AG10803 (cell line): ENCODE measurements around the gene USP53.

Experiments used
- DNase-seq: peaks from one replicate; pipeline ENCODE4 v3.0.0; 2010; ENCODE audit warnings: low read depth
- H3K4me3 ChIP-seq: 2 replicates; pipeline ENCODE4 v1.5.1; 2011; ENCODE audit warnings: mild to moderate bottlenecking, low read length, control low read depth
- TF ChIP-seq, protein P1 (sequence below): conservative IDR thresholded peaks from 2 replicates; pipeline ENCODE4 v1.5.1; 2011; ENCODE audit warnings: mild to moderate bottlenecking, low read length, control low read depth, inconsistent platforms

USP53 gene

DNA sequence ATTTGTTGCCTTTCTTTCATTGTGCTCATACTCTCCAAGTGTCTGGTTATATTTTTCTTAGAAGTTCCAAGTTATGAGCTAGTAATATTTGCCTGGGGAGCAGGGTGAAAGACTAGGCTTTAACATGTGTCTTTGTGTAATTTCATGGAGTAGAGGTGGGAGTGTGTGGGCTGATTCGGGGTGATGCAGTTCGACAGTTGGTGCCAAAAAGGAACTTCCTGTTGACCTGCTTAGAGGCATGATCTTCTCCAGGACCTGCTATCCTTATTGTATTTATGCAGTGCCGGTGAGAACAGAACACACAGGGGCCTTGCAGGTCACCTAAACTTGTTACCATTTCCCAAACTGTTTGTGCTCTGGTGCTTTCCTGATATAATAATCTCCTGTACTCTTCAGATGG, 21.2 kb downstream of the USP53 start:
- TF ChIP-seq, protein P1, sequence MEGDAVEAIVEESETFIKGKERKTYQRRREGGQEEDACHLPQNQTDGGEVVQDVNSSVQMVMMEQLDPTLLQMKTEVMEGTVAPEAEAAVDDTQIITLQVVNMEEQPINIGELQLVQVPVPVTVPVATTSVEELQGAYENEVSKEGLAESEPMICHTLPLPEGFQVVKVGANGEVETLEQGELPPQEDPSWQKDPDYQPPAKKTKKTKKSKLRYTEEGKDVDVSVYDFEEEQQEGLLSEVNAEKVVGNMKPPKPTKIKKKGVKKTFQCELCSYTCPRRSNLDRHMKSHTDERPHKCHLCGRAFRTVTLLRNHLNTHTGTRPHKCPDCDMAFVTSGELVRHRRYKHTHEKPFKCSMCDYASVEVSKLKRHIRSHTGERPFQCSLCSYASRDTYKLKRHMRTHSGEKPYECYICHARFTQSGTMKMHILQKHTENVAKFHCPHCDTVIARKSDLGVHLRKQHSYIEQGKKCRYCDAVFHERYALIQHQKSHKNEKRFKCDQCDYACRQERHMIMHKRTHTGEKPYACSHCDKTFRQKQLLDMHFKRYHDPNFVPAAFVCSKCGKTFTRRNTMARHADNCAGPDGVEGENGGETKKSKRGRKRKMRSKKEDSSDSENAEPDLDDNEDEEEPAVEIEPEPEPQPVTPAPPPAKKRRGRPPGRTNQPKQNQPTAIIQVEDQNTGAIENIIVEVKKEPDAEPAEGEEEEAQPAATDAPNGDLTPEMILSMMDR, result no peak
- no peak for DNase-seq
- no peak overlapping the region for H3K4me3 ChIP-seq

DNA sequence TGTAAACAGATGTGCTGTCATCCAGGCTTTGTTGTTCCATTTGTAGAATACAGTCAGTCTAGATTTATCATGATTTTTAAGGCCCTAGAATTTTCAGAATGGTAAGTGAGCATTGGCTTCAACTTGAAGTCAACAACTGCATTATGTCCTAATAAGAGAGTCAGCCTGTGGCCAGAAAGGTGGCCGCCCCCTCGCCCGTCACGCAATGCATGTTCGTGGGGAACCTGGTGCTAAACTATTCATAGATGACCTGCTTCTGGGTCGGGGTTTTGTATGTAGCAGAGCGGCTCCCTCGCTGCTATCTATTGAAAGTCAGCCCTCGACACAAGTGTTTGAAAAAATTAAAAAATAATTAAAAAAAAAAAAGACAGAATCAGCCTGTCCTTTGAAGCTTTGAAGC, 24.7 kb downstream of the USP53 start:
- TF ChIP-seq, protein P1, result no peak
- no peak overlapping the region for H3K4me3 ChIP-seq
- no peak for DNase-seq

DNA sequence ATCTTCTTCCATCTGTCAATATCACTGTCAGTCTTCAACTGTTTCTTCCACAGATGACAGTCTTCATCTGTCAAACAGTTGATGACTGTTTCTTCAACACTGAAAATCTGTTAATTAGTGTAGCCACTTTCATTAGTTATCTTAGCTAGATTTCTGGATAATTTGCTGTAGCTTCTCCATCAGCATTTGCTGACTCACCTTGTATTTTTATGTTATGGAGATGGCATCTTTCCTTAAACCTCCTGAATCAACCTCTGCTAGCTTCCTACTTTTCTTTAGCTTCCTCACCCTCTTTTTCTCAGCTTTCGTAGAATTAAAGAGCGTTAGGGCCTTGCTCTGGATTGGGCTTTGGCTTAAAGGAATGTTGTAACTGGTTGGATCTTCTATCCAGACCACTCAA, 25.1 kb downstream of the USP53 start:
- no peak overlapping the region for H3K4me3 ChIP-seq
- TF ChIP-seq, protein P1, result no peak
- DNase-seq, result no peak

DNA sequence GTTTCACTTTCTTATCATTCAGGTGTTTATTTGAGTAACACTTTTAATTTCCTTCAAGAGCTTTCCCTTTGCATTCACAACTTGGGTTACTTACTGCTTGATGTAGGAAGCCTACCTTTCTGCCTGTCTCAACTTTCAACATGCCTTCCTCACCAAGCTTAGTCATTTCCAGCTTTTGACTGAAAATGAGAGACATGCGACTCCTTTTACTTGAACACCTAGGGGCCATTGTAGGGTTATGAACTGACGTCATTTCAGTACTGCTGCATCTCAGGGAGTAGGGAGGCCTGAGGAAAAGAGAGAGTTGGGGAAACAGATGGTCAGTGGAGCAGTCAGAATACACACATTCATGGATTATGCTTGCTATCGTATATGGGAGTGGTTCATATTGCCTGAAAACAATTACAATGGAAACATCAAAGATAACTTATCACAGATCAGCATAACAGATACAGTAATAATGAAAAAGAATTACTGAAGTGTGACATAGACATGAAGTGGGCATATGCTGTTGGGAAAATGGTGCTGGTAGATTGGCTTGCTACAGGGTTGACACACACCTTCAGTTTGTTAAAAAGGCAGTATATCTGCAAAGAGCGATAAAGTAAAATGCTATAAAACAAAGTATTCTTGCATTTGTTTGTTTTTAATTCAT, 25.7 kb downstream of the USP53 start:
- TF ChIP-seq, protein P1, result no peak
- no peak overlapping the region for H3K4me3 ChIP-seq
- no peak for DNase-seq

DNA sequence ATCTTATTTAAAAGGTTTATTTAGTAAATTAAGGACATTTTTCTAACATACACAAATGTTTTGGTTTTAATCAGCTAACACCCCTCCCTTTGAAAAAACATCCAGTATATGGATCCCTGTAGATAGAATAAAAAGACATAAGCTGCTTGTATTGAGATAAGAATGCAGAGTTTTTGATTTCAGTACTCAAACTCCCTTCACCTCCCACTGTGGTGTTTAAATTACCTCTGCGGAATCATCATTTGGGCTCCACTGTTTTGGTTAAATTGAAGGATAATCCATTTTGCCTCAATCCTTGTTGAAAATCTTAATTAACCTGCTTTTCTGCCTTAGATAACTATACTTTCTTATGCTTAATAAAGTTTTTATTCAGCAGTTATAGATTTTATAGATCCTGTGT, 27.6 kb downstream of the USP53 start:
- TF ChIP-seq, protein P1, result no peak
- DNase-seq, result no peak
- H3K4me3 ChIP-seq, result no peak overlapping the region

DNA sequence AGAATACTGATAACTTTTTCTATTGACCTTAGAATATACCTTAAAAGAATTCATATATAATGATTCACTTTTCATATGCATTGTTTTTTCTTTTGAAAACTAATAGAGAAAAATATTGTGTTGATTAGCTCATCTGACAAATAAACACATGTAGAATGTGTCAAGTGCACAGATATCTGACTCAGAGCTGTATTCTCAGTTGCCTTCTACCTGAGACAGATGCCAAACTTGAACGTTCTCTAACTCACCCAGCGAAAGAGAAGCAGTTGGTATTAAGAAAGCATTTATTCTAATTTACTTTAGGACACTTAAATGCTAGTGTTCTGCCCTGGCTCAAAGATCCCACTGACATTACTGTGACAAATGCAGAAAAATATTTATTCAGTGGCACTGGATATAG, 28.1 kb downstream of the USP53 start:
- DNase-seq, result no peak
- no peak overlapping the region for H3K4me3 ChIP-seq
- TF ChIP-seq, protein P1, result no peak

DNA sequence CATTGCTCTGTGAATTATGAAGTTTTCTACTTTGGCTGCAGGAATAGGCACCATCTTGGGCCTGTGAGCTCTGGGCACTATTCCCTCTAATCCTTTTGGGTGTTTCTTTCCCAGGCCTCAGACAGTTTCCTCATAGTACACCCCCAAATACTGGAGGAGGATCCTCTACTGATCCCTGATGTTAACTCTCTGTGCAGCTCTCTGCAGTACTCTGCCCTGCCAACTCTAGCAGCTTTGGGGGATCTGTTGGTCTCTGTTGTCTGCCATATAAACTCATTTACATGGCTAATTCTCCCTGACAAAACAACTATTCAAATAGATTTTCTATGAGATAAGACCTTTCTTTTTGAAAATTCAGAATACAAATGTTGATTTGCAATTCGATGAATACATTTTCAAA, 29.9 kb downstream of the USP53 start:
- DNase-seq, result no peak
- TF ChIP-seq, protein P1, result no peak
- no peak overlapping the region for H3K4me3 ChIP-seq
